ENCODE measurements around the gene EFHC1. TPM values are rescaled to one million over a fixed set of nuclear protein-coding genes. Genes with fewer than 3 reads are reported as not detected.

Gene EFHC1
- polyA plus RNA-seq, 1 donor from 2014 or later: 173 TPM

DNA sequence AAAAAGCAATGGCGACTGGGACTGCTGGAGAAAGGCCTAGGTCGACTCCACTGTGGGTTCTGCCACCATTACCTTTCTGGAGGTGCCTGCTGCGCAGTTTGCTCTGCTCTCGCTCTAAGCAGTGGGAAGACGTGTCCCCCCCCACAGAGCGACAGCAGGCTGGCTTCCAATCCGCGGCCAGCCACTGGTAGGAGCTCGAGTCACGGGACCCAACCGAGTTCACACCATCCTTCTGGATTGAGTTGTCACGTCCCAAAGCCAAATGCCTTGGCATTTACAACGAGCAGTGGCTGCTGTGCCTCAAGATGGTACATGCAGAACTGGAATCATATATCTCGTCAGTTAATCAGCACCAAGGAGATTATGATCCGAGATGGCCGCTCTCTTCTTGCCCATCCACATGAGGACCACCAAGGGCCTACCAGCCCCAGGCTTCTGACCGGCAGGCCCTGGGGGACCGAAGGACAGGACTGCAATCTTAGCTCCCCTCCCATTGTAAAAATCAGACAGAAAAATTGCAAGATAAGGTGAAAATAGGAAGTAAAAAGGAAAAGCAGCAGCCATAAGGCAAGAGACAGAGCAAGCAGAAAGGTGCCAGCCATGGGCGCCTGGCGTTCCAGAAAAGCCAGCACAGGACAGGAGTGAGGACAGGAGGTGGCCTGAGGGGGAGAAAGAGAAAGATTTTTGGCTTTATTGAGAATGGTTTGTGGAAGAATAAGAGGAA is 82.3 kb downstream of the EFHC1 start:
- Histone ChIP-seq H3F3A (ENCODE audit: insufficient read depth, low read length, poor library complexity, severe bottlenecking) (no peaks in the 10 kb centered on the region), H3K4me2 (ENCODE audit: low read length) (no peak overlapping the region), H3K9me3 (ENCODE audit: low read length) (no peaks in the 10 kb centered on the region), H3K27me3 (ENCODE audit: insufficient read depth, low read depth, low read length) (no peaks in the 10 kb centered on the region), H4K20me1 (ENCODE audit: insufficient read depth) (no peaks in the 10 kb centered on the region), H3K27ac (ENCODE audit: low read length) (no peak overlapping the region), H3K36me3 (ENCODE audit: insufficient read depth, low read length) (no peaks in the 10 kb centered on the region), H2AFZ (ENCODE audit: low read depth, low read length) (no peak overlapping the region), H3K4me3 (ENCODE audit: low read length) (no peak overlapping the region), H3K79me2 (replicated peaks; ENCODE audit: insufficient read depth, low read length) (no peaks in the 10 kb centered on the region), H3K9me2 (ENCODE audit: insufficient read depth, low read length) (no peaks in the 10 kb centered on the region), H3K9ac (ENCODE audit: low read length) (no peak overlapping the region)
- no peak for TF ChIP-seq TAF1 (IDR thresholded peaks at IDR 0.05; ENCODE audit: low read depth)
- no peak for TF ChIP-seq SMC3 (conservative IDR thresholded peaks at IDR 0.05; ENCODE audit: poor library complexity)
- TF ChIP-seq, protein P1, sequence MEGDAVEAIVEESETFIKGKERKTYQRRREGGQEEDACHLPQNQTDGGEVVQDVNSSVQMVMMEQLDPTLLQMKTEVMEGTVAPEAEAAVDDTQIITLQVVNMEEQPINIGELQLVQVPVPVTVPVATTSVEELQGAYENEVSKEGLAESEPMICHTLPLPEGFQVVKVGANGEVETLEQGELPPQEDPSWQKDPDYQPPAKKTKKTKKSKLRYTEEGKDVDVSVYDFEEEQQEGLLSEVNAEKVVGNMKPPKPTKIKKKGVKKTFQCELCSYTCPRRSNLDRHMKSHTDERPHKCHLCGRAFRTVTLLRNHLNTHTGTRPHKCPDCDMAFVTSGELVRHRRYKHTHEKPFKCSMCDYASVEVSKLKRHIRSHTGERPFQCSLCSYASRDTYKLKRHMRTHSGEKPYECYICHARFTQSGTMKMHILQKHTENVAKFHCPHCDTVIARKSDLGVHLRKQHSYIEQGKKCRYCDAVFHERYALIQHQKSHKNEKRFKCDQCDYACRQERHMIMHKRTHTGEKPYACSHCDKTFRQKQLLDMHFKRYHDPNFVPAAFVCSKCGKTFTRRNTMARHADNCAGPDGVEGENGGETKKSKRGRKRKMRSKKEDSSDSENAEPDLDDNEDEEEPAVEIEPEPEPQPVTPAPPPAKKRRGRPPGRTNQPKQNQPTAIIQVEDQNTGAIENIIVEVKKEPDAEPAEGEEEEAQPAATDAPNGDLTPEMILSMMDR (IDR thresholded peaks at IDR 0.05; ENCODE audit: poor library complexity, severe bottlenecking): no peak
- no peak for TF ChIP-seq POLR2AphosphoS5 (IDR thresholded peaks at IDR 0.05)

DNA sequence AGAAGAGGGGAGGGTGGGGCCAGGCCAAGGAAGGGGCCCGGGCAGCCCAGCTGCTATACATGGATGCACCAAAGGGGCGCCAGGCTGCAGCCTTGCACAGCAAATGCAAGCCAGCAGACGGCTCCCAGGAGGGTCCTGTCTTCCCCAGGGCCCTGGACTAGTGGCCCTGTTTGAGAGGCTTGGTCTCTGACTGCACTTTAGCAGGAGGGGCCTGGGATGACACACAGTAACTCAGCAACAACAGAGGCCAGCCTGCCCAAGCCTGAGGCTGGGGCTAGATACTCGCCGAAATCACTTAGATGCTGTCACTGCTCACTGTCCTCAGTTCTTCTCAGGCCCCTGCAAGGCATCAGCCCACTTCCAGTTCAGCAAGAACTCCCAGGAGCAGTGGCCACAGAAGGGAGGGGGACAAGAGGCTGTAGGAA is 83.2 kb downstream of the EFHC1 start:
- Histone ChIP-seq H3K27me3 (ENCODE audit: insufficient read depth, low read depth, low read length) (no peaks in the 10 kb centered on the region), H3K27ac (ENCODE audit: low read length) (no peak overlapping the region)

More for the DNA sequence above, 83.2 kb downstream of the EFHC1 start:
- Histone ChIP-seq H2AFZ (ENCODE audit: low read depth, low read length) (no peak overlapping the region), H3K9me2 (ENCODE audit: insufficient read depth, low read length) (no peaks in the 10 kb centered on the region), H4K20me1 (ENCODE audit: insufficient read depth) (no peaks in the 10 kb centered on the region), H3K79me2 (replicated peaks; ENCODE audit: insufficient read depth, low read length) (no peaks in the 10 kb centered on the region), H3K36me3 (ENCODE audit: insufficient read depth, low read length) (no peaks in the 10 kb centered on the region), H3K4me3 (ENCODE audit: low read length) (no peak overlapping the region), H3K9me3 (ENCODE audit: low read length) (no peaks in the 10 kb centered on the region), H3K4me2 (ENCODE audit: low read length) (no peak overlapping the region), H3K9ac (ENCODE audit: low read length) (no peak overlapping the region), H3F3A (ENCODE audit: insufficient read depth, low read length, poor library complexity, severe bottlenecking) (no peaks in the 10 kb centered on the region)
- TF ChIP-seq RAD21 (conservative IDR thresholded peaks at IDR 0.05): no peak
- no peak for TF ChIP-seq EZH2 (IDR thresholded peaks at IDR 0.05; ENCODE audit: borderline replicate concordance, insufficient read depth, low read length, poor library complexity, severe bottlenecking)
- TF ChIP-seq TAF1 (IDR thresholded peaks at IDR 0.05; ENCODE audit: low read depth): no peak
- TF ChIP-seq EP300 (conservative IDR thresholded peaks at IDR 0.05; ENCODE audit: poor library complexity, severe bottlenecking): no peak
- TF ChIP-seq SMC3 (conservative IDR thresholded peaks at IDR 0.05; ENCODE audit: poor library complexity): no peak
- TF ChIP-seq, protein P2, sequence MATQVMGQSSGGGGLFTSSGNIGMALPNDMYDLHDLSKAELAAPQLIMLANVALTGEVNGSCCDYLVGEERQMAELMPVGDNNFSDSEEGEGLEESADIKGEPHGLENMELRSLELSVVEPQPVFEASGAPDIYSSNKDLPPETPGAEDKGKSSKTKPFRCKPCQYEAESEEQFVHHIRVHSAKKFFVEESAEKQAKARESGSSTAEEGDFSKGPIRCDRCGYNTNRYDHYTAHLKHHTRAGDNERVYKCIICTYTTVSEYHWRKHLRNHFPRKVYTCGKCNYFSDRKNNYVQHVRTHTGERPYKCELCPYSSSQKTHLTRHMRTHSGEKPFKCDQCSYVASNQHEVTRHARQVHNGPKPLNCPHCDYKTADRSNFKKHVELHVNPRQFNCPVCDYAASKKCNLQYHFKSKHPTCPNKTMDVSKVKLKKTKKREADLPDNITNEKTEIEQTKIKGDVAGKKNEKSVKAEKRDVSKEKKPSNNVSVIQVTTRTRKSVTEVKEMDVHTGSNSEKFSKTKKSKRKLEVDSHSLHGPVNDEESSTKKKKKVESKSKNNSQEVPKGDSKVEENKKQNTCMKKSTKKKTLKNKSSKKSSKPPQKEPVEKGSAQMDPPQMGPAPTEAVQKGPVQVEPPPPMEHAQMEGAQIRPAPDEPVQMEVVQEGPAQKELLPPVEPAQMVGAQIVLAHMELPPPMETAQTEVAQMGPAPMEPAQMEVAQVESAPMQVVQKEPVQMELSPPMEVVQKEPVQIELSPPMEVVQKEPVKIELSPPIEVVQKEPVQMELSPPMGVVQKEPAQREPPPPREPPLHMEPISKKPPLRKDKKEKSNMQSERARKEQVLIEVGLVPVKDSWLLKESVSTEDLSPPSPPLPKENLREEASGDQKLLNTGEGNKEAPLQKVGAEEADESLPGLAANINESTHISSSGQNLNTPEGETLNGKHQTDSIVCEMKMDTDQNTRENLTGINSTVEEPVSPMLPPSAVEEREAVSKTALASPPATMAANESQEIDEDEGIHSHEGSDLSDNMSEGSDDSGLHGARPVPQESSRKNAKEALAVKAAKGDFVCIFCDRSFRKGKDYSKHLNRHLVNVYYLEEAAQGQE (IDR thresholded peaks at IDR 0.05; ENCODE audit: borderline replicate concordance): no peak
- TF ChIP-seq MXI1 (conservative IDR thresholded peaks at IDR 0.05; ENCODE audit: poor library complexity, severe bottlenecking): no peak

Measured in neural cell (in vitro differentiated cells).